Subcutaneous adipose tissue (tissue), 4 donors: Measurements from ENCODE around the gene ZNF444. TPM values are rescaled to one million over a fixed set of nuclear protein-coding genes. Genes with fewer than 3 reads are reported as not detected.

Experiments
- total RNA-seq, 4 donors: library from RNA; depleted of rRNA; stranded (reverse); fragments of >200 nt; gene quantifications; one replicate each; pipeline ENCODE4 v1.1.0, GENCODE V29; 2016
- TF ChIP-seq, protein P1 (sequence below): fragments of 450-650 bp; IDR thresholded peaks from one replicate; pipeline ENCODE4 v1.5.1; 2016; ENCODE audit warnings: low read depth, mild to moderate bottlenecking, control low read depth, antibody characterized with exemption, moderate library complexity

Gene ZNF444
- total RNA-seq, 4 donors from 2014 or later: 5.4 to 35.6 (median 11.3) TPM

DNA sequence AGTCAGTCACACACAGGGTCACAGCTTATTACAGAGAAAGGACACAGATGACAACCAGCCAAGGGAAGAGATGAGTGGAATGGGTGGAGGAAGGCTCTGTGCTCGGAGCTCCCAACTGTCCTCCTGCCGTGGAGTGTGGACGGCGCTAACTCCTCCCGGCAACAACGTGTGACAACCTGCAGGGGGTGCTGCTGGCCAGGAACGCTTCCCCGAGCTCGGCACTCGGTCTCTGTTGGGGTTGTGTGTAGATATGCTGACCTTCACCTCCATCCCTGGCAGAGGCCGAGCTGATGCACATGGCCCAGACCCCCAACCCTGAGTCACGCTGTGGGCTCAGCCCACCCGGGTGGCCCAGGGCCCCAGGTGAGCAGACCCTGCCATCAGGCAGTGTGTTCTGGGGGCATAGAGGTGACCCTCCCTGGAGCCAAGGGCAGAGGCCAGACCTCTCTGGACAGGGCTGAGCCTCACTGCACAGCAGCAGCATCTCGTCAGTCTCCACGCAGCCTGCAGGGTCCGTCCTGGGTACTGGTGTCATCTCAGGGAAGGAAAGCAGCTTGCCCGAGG, 14.1 kb downstream of the ZNF444 start:
- TF ChIP-seq, protein P1, sequence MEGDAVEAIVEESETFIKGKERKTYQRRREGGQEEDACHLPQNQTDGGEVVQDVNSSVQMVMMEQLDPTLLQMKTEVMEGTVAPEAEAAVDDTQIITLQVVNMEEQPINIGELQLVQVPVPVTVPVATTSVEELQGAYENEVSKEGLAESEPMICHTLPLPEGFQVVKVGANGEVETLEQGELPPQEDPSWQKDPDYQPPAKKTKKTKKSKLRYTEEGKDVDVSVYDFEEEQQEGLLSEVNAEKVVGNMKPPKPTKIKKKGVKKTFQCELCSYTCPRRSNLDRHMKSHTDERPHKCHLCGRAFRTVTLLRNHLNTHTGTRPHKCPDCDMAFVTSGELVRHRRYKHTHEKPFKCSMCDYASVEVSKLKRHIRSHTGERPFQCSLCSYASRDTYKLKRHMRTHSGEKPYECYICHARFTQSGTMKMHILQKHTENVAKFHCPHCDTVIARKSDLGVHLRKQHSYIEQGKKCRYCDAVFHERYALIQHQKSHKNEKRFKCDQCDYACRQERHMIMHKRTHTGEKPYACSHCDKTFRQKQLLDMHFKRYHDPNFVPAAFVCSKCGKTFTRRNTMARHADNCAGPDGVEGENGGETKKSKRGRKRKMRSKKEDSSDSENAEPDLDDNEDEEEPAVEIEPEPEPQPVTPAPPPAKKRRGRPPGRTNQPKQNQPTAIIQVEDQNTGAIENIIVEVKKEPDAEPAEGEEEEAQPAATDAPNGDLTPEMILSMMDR: no peak

- TF ChIP-seq, protein P1: no peak
These were observed 15.7 kb downstream of the ZNF444 start for GRCh38 chr19:56156768-56157167.

- TF ChIP-seq, protein P1: no peak
These were observed 17.2 kb downstream of the ZNF444 start for GRCh38 chr19:56158170-56158757.

DNA sequence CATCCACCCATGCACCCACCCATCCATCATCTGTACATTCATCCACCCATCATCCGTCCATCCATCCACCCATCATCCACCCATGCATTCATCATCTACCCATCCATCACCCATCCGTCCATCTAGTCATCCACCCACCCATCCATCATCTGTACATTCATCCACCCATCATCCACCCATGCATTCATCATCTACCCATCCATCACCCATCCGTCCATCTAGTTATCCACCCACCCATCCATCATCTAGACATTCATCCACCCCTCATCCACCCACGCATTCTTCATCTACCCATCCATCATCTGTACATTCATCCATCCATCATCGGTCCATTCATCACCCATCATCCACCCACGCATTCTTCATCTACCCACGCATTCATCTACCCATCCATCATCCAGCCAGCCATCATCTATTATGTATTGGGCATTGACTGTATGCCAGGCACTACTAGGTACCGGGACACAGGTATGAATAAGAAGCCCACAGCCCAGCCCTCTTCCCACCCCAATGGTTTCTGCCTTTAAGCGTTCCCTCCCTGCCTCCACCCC, 18.0 kb downstream of the ZNF444 start:
- TF ChIP-seq, protein P1: no peak

- TF ChIP-seq, protein P1: no peak
These were observed 18.7 kb downstream of the ZNF444 start for GRCh38 chr19:56159622-56160271.

- TF ChIP-seq, protein P1: no peak
These were observed 20.4 kb downstream of the ZNF444 start for GRCh38 chr19:56161534-56161933.

DNA sequence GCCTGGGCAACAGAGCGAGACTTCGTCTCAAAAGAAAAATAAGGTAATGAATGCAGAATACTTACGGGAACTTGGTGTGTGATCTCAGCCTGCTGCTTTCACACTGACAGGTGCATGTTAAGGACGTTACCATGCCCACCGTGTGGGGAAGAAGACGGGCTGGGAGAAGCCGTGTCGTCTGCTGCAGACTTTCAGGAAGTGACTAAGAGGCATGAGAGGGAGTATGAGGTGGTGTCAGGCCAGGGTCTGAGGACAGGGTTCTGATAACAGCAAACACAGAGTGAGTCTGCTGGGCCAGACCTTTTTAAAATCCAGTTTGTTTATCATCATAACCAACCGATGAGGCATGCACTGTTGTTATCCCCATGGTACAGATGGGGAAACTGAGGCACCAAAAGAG, 21.2 kb downstream of the ZNF444 start:
- TF ChIP-seq, protein P1: no peak
